ENCODE results near the gene SLC9C1.
A peak's percentile ranks its signal among the peaks of the same experiment; 100 is the strongest.

Gene SLC9C1

GRCh38 chr3:112293368-112294321 lies at the start of gene SLC9C1:
Gene SLC9C1, minus strand, starts transcription at chr3:112294216. Its CDS starts 7,425 bp downstream, at chr3:112286791.
- peak; percentile 21 to 52 for DNase-seq

- no peak for DNase-seq
Measured at GRCh38 chr3:112341386-112341785, 47.4 kb upstream of the SLC9C1 start.

GRCh38 chr3:112339609-112340008 lies 45.6 kb upstream of the SLC9C1 start:
- DNase-seq: no peak

GRCh38 chr3:112339134-112339533 lies 45.1 kb upstream of the SLC9C1 start:
- no peak for DNase-seq

- DNase-seq: no peak
Measured at GRCh38 chr3:112338727-112339056, 44.7 kb upstream of the SLC9C1 start.

- DNase-seq: no peak
Measured at GRCh38 chr3:112338021-112338726, 44.2 kb upstream of the SLC9C1 start.

- DNase-seq: no peak
Measured at GRCh38 chr3:112335434-112335781, 41.4 kb upstream of the SLC9C1 start.

GRCh38 chr3:112334691-112335433 lies 40.8 kb upstream of the SLC9C1 start:
- no peak for DNase-seq

- DNase-seq: no peak
Measured at GRCh38 chr3:112333381-112334317, 39.6 kb upstream of the SLC9C1 start.

- peak; percentile 60 to 65 for DNase-seq
Measured at GRCh38 chr3:112333002-112333380, 39.0 kb upstream of the SLC9C1 start, which contains the start of gene CD200. Gene CD200, plus strand, starts transcription at chr3:112333156. Its CDS starts 57 bp downstream, at chr3:112333213.

- no peak for DNase-seq
Measured at GRCh38 chr3:112331851-112332250, 37.8 kb upstream of the SLC9C1 start.

GRCh38 chr3:112327371-112327951 lies 33.4 kb upstream of the SLC9C1 start:
- peak; percentile 32 to 57 for DNase-seq

- no peak for DNase-seq
Measured at GRCh38 chr3:112321867-112322652, 28.0 kb upstream of the SLC9C1 start.

- DNase-seq: no peak
Measured at GRCh38 chr3:112320691-112321090, 26.7 kb upstream of the SLC9C1 start.

GRCh38 chr3:112319516-112320276 lies 25.7 kb upstream of the SLC9C1 start:
- no peak for DNase-seq

- no peak for DNase-seq
Measured at GRCh38 chr3:112315791-112316190, 21.8 kb upstream of the SLC9C1 start.

- DNase-seq: no peak
Measured at GRCh38 chr3:112314649-112315048, 20.6 kb upstream of the SLC9C1 start.

- no peak for DNase-seq
Measured at GRCh38 chr3:112308151-112308911, 14.3 kb upstream of the SLC9C1 start.

GRCh38 chr3:112307557-112307956 lies 13.5 kb upstream of the SLC9C1 start:
- no peak for DNase-seq
